T-cell (primary cell): ENCODE results near the gene CALCA. TPM values are rescaled to one million over a fixed set of nuclear protein-coding genes. Genes with fewer than 3 reads are reported as not detected.
"Not testable (repeated sequence)": the region's sequence is repeated elsewhere in the genome, so short reads cannot be mapped to it uniquely, and the experiment has no call there.

Source experiments
- ATAC-seq, 4 experiments: fragments of 200-7000 bp in 3 of 4; fragments of 150-1000 bp in 1 of 4; cut with Tn5 transposase; replicated peaks in 1 of 4; 1 replicate in 3 of 4; 2 replicates in 1 of 4; pipeline ENCODE4 v1.10.0; 2021; ENCODE audit warnings: moderate library complexity in 3 of 4, mild to moderate bottlenecking in 2 of 4, moderate number of reproducible peaks in 1 of 4
- CTCF ChIA-PET, 2 donors: fragments of 300-600 bp; sonication (Branson Sonifier 250); formaldehyde crosslinking; loops; one replicate each; lab custom pipeline; 2022; ENCODE audit warnings: antibody characterized with exemption in 2 of 2; lab: Charles Lee
- POLR2A ChIA-PET, 2 donors: fragments of 300-600 bp; sonication (Branson Sonifier 250); formaldehyde crosslinking; loops; one replicate each; lab custom pipeline; 2022; ENCODE audit warnings: antibody characterized with exemption in 2 of 2; lab: Charles Lee
- DNase-seq, 35 experiments: peaks; one replicate each; pipeline versions ENCODE4 v3.0.0 to v3.0.0-alpha.2; 2013 to 2023
- H3K27ac ChIP-seq: one replicate; pipeline ENCODE4 v1.5.1; 2013; ENCODE audit warnings: low read length
- H3K27me3 ChIP-seq, 2 experiments: replicated peaks in 1 of 2; 1 replicate in 1 of 2; 2 replicates in 1 of 2; pipeline versions ENCODE4 v1.6.1 to v1.7.0; 2013; ENCODE audit warnings: low read length in 1 of 2, mixed read lengths in 1 of 2; ENCODE audit not compliant: control insufficient read depth in 2 of 2, insufficient read depth in 2 of 2; ENCODE audit errors: extremely low read depth in 1 of 2
- H3K36me3 ChIP-seq, 2 donors: 1 replicate in 1 of 2; 2 replicates in 1 of 2; pipeline versions ENCODE4 v1.6.1 to v1.7.0; 2013; ENCODE audit warnings: low read length in 1 of 2; ENCODE audit not compliant: control insufficient read depth in 2 of 2, insufficient read depth in 1 of 2; ENCODE audit errors: extremely low read depth in 1 of 2
- H3K4me1 ChIP-seq, 2 experiments: 1 replicate in 1 of 2; 2 replicates in 1 of 2; pipeline versions ENCODE4 v1.6.1 to v1.7.0; 2013; ENCODE audit warnings: low read length in 2 of 2, mixed read lengths in 1 of 2; ENCODE audit not compliant: insufficient read depth in 2 of 2, control insufficient read depth in 1 of 2; ENCODE audit errors: extremely low read depth in 1 of 2
- H3K4me3 ChIP-seq, 2 donors: 1 replicate in 1 of 2; 2 replicates in 1 of 2; pipeline versions ENCODE4 v1.5.1 to v1.7.0; 2013; ENCODE audit warnings: mild to moderate bottlenecking in 2 of 2, low read length in 1 of 2, moderate library complexity in 1 of 2; ENCODE audit not compliant: control insufficient read depth in 1 of 2; ENCODE audit errors: extremely low read depth in 1 of 2
- H3K9me3 ChIP-seq: 2 replicates; pipeline ENCODE4 v1.7.0; 2013
- H3K27ac Mint-ChIP-seq, 2 donors: one replicate each; pipeline ENCODE4 v1.8.0; 2020 to 2021; ENCODE audit warnings: mild to moderate bottlenecking in 2 of 2, mixed read lengths in 2 of 2
- H3K27me3 Mint-ChIP-seq, 2 donors: one replicate each; pipeline ENCODE4 v1.8.0; 2021 to 2022; ENCODE audit warnings: mixed read lengths in 2 of 2
- H3K36me3 Mint-ChIP-seq: one replicate; pipeline ENCODE4 v1.8.0; 2021; ENCODE audit warnings: mixed read lengths
- H3K4me1 Mint-ChIP-seq, 3 donors: one replicate each; pipeline ENCODE4 v1.8.0; 2020 to 2022; ENCODE audit warnings: mixed read lengths in 3 of 3, mild to moderate bottlenecking in 1 of 3
- H3K4me3 Mint-ChIP-seq, 3 donors: one replicate each; pipeline ENCODE4 v1.8.0; 2020 to 2022; ENCODE audit warnings: mild to moderate bottlenecking in 3 of 3, mixed read lengths in 3 of 3, moderate library complexity in 3 of 3
- H3K9me3 Mint-ChIP-seq, 3 donors: one replicate each; pipeline ENCODE4 v1.8.0; 2020 to 2022; ENCODE audit warnings: mixed read lengths in 3 of 3
- WGBS: methylation state at CpG from one replicate; pipeline ENCODE4 v1.1.5; 2013; ENCODE audit warnings: missing lambda C conversion rate; ENCODE audit not compliant: insufficient coverage; 5-methylcytosine and 5-hydroxymethylcytosine counted together
- total RNA-seq, 35 experiments: library from RNA in 6 of 35; stranded (reverse) in 6 of 35; fragments of 120-200 nt in 1 of 35; gene quantifications; one replicate each; pipeline versions ENCODE4 v1.2.1 to v1.2.4 and lab custom pipeline; 2013 to 2026

CALCA gene, protein sequence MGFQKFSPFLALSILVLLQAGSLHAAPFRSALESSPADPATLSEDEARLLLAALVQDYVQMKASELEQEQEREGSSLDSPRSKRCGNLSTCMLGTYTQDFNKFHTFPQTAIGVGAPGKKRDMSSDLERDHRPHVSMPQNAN
- total RNA-seq = not detected
- not detected for total RNA-seq (2013)
- total RNA-seq (lab: John Stamatoyannopoulos, UW) = 0 to 0.14 (median 0) reads per million in 29 experiments

DNA sequence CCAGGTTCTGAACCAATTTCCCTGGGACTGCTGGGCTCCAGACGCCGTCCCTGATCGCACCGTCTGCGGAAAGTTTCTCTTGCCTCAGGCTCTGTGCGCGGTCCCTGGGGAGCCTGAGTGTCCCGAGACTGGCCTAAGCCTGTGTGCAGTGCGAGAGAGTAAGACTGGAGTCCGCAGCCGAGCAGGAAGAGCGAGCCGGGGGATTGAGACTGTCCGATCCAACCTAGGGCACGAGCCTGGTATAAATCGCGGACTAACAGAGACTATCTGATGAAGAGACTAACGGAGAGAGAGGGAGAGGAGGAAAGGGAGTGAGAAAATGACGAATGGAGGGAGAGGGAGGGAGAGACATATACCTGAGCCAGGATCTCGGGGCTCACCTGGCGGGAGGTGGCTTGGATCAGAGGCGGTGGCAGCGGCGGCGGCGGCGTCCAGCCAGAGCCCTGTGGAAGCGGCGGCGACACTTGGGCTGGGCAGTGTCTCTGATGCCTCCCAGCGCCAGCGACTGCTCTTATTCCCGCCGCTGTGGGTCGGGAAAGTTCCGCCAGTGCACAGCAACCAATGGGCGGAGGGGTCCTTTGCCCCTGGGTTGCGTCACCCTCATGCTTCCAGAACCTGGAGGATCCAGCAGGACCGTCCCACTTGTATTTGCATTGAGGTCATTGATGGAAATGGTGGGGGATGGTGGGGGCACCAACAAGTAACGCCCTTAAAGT is at the start of gene CALCA:
CALCA (minus strand) TSS at position 487 of the 716 bp plus-strand sequence. CDS start 1,159 bp downstream, outside the sequence.
- CTCF ChIA-PET = no interaction called here
- Histone ChIP-seq H3K27me3 (peaks cover 21 to 61% of the 10 kb centered on the region in 2 experiments), H3K4me3 (no peak within 1 kb of the TSS), H3K9me3 (no peaks in the 10 kb centered on the region), H3K36me3 (no peaks in the 10 kb centered on the region), H3K4me1 (peaks cover 8 to 33% of the 10 kb centered on the region in 2 experiments), H3K27ac (no peak within 1 kb of the TSS)
- Mint-ChIP-seq H3K27me3 (peaks cover 77 to 84% of the 10 kb centered on the region in 2 donors), H3K4me1 (peaks cover 31 to 35% (median 35%) of the 10 kb centered on the region in 3 donors), H3K36me3 (peaks cover under 1% of the 10 kb centered on the region), H3K27ac (peak within 1 kb of the TSS in 1 of 2 donors; percentile 62), H3K9me3 (no peaks in the 10 kb centered on the region), H3K4me3 (peak within 1 kb of the TSS; percentile 70 to 80 (median 74))
- WGBS = 24% methylated on average over 37 of the region's 40 CpGs
- POLR2A ChIA-PET = no interaction called here
- no peak for DNase-seq
- ATAC-seq = no peak

DNA sequence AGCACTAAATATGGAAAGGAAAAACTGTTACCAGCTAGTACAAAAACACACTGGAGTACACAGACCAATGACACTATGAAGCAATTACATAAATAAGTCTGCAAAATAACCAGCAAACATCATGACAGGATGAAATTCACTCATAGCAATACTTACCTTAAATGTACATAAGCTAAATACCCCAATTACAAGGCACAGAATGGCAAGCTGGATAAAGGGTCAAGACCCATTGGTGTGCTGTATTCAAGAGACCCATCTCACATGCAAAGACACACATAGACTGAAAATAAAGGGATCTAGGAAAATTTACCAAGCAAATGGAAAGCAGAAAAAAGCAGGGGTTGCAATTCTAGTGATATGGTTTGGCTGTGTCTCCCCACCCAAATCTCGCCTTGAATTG is 44.0 kb upstream of the CALCA start:
- peaks cover 10 to 39% (median 36%) of the 10 kb centered on the region in 3 donors for H3K9me3 Mint-ChIP-seq
- Histone ChIP-seq H3K4me1 (no peaks in the 10 kb centered on the region), H3K36me3 (no peaks in the 10 kb centered on the region), H3K27me3 (no peaks in the 10 kb centered on the region), H3K9me3 (peaks cover 3% of the 10 kb centered on the region), H3K4me3 (no peak overlapping the region), H3K27ac (no peak overlapping the region)
- H3K27ac Mint-ChIP-seq = no peak overlapping the region
- CTCF ChIA-PET = no interaction called here
- ATAC-seq (no peak), DNase-seq (no peak)
- POLR2A ChIA-PET = no interaction called here
- peaks cover 23 to 42% of the 10 kb centered on the region in 2 donors for H3K27me3 Mint-ChIP-seq
- H3K36me3 Mint-ChIP-seq = peaks cover 16% of the 10 kb centered on the region
- H3K4me3 Mint-ChIP-seq = no peak overlapping the region
- 100% methylated on average over 1 of the region's 1 CpG for WGBS
- no peaks in the 10 kb centered on the region for H3K4me1 Mint-ChIP-seq

DNA sequence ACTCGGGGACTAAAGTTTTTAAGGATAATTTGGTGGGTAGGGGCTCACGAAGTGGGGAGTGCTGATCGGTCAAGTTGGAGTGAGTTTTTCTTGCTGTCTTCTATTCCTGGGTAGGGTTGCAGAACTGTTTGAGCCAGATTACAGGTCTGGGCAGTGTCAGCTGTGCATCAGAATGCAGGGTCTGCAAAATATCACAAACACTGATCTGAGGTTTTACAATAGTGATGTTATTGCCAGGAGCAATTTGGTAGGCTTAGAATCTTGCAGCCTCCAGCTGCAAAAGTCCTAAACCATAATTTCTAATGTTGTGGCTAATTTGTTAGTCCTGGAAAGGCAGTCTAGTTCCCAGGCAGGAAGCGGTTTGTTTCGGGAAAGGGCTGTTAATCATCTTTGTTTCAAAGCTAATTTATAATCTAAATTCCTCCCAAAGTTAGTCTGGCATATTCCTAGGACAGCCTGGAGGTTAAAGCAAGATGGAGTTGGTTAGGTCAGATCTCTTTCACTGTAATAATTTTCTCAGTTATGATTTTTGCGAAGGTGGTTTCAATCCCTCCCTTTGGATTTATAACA is 39.7 kb upstream of the CALCA start:
- no peak for ATAC-seq
- ChIA-PET POLR2A (no interaction called here), CTCF (no interaction called here)
- H3K27ac ChIP-seq = no peak overlapping the region
- H3K27me3 ChIP-seq = no peaks in the 10 kb centered on the region
- no peak for DNase-seq
- Mint-ChIP-seq H3K27ac (no peak overlapping the region), H3K36me3 (peaks cover 9% of the 10 kb centered on the region), H3K4me1 (no peaks in the 10 kb centered on the region), H3K27me3 (peaks cover 25 to 29% of the 10 kb centered on the region in 2 donors), H3K9me3 (peaks cover 7 to 20% (median 16%) of the 10 kb centered on the region in 3 donors), H3K4me3 (no peak overlapping the region)
- no peaks in the 10 kb centered on the region for H3K9me3 ChIP-seq
- no peaks in the 10 kb centered on the region for H3K4me1 ChIP-seq
- WGBS = 55% methylated on average over 3 of the region's 6 CpGs
- H3K4me3 ChIP-seq = no peak overlapping the region
- H3K36me3 ChIP-seq = no peaks in the 10 kb centered on the region

DNA sequence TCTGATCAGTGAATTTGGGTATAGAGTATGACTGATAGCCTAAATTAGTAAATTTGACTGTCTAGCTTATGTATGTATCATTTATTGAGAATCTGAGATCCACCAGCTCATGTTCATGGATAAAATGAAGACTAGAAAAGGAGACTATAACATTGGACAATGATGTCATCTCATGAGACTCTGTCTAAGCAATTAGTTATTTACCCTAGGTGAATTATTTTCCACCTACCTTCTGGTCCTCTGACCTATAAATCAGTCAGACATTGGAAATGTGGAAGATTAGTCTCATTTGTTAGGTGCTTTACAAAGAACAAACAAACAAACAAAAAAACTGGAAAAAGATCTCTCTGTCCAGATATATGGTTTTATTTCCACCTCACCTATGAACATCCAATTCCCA is 38.7 kb upstream of the CALCA start:
- peaks cover 5% of the 10 kb centered on the region for H3K36me3 Mint-ChIP-seq
- no peaks in the 10 kb centered on the region for H3K36me3 ChIP-seq
- ATAC-seq = no peak
- H3K4me1 Mint-ChIP-seq = no peaks in the 10 kb centered on the region
- H3K4me1 ChIP-seq = no peaks in the 10 kb centered on the region
- no peaks in the 10 kb centered on the region for H3K27me3 ChIP-seq
- DNase-seq = no peak
- no peaks in the 10 kb centered on the region for H3K9me3 ChIP-seq
- no peak overlapping the region for H3K4me3 Mint-ChIP-seq
- H3K27me3 Mint-ChIP-seq = peaks cover 21 to 30% of the 10 kb centered on the region in 2 donors
- no peak overlapping the region for H3K27ac Mint-ChIP-seq
- H3K9me3 Mint-ChIP-seq = peaks cover 7 to 10% (median 7%) of the 10 kb centered on the region in 3 donors
- ChIA-PET POLR2A (no interaction called here), CTCF (interaction anchor here in 1 of 2 donors (0.6 kb wide), 1 partner anchor 556 kb away, joined by 4 read pairs; no protein-coding TSS in a partner anchor)
- H3K4me3 ChIP-seq = no peak overlapping the region
- H3K27ac ChIP-seq = no peak overlapping the region

DNA sequence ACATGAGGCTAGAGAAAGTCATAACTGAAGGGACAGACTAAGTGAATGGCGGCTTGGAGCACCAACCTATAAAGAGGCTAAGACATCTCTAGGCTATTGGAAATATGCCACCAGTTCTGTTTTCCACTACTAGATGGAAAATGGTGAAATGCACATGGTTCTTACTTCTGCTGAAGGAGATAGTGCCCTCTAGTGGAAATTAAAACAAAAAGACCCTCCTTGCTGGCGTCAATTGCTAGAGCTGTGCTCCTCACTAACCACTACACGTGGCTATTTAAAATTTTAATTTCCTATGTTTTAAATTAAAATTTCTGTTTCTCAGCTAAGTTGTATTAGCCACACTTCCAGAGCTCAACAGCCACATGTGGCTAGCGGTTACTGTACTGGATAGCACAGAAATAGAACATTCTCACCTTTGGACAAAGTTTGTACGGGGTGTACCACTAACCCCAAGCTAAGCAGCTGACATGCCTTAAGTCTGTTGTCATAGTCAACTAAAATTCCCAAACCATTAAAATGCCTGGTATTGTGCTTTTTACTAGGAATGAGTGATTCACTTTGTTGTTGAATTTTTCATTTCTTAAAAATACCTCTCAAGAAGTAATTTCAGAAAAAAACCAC is 34.1 kb upstream of the CALCA start:
- Mint-ChIP-seq H3K4me1 (no peaks in the 10 kb centered on the region), H3K9me3 (no peaks in the 10 kb centered on the region), H3K4me3 (no peak overlapping the region), H3K27ac (no peak overlapping the region), H3K27me3 (peaks cover 20 to 41% of the 10 kb centered on the region in 2 donors), H3K36me3 (no peaks in the 10 kb centered on the region)
- POLR2A ChIA-PET = no interaction called here
- Histone ChIP-seq H3K4me3 (no peak overlapping the region), H3K9me3 (no peaks in the 10 kb centered on the region), H3K27me3 (peaks cover 0 to 3% of the 10 kb centered on the region in 2 experiments), H3K4me1 (no peaks in the 10 kb centered on the region), H3K27ac (no peak overlapping the region), H3K36me3 (no peaks in the 10 kb centered on the region)
- no CpG with 5 or more reads among the region's 5 CpGs for WGBS
- CTCF ChIA-PET = interaction anchor here (0.7 to 3.2 kb wide), 11 partner anchors 23 to 702 kb away, joined by 3 to 39 read pairs (median 4); no protein-coding TSS in a partner anchor
- peak in 2 of 4 experiments; percentile 48 to 50 for ATAC-seq
- DNase-seq = peak in 3 of 35 experiments; percentile 1 to 54 (median 10)

DNA sequence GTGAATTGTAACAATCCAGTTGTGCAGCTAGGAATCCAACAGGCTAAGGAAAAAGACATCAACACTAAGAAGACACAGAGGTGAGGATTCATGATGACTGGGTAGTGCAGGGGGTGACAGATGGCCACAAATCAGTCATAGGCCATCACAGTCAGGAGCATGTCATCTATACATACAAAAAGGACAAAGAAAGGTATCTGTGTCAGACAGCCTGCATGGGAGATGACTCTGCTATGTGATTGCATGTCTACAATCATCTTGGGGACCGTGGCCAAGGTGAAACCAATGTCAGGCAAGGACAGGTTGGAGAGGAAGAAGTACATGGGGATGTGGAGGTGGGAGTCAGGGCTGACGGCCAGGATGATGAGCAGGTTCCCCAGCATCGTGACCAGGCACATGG is 16.0 kb upstream of the CALCA start:
- H3K4me1 ChIP-seq, H3K4me3 ChIP-seq, H3K36me3 ChIP-seq, H3K9me3 Mint-ChIP-seq, DNase-seq, H3K4me1 Mint-ChIP-seq, H3K4me3 Mint-ChIP-seq, CTCF ChIA-PET, H3K27ac Mint-ChIP-seq, H3K27me3 ChIP-seq, H3K36me3 Mint-ChIP-seq, ATAC-seq, H3K27ac ChIP-seq, H3K9me3 ChIP-seq, POLR2A ChIA-PET: not testable (repeated sequence)
- WGBS = 57% methylated on average over 3 of the region's 3 CpGs
- H3K27me3 Mint-ChIP-seq = peaks cover 26 to 38% of the 10 kb centered on the region in 2 donors
